PC-9 (cell line): ENCODE results near the gene ESRRG. TPM values are rescaled to one million over a fixed set of nuclear protein-coding genes. Genes with fewer than 3 reads are reported as not detected.

Source experiments
- BruUV-seq: library from RNA; stranded (reverse); fragments of 400-500 nt; replicated peaks from 2 replicates; lab custom pipeline; 2021; lab: Mats Ljungman, UMichigan
- CTCF ChIA-PET: fragments of 300-600 bp; sonication (Branson Sonifier 250); formaldehyde crosslinking; loops from one replicate; lab custom pipeline; 2022; ENCODE audit warnings: antibody characterized with exemption; lab: Charles Lee
- POLR2A ChIA-PET: fragments of 300-600 bp; sonication (Branson Sonifier 250); formaldehyde crosslinking; loops from one replicate; lab custom pipeline; 2022; ENCODE audit warnings: antibody characterized with exemption; ENCODE audit not compliant: unreplicated experiment; lab: Charles Lee
- DNase-seq, 2 experiments: peaks; one replicate each; pipeline versions ENCODE4 v3.0.0 to v3.0.0-alpha.2; 2015 to 2022; ENCODE audit warnings: mixed read lengths in 1 of 2
- H2AFZ ChIP-seq: fragments of 200-600 bp; sonication (generic); 2 replicates; pipeline ENCODE4 v1.8.1; 2017; ENCODE audit warnings: antibody characterized with exemption
- H3F3A ChIP-seq: fragments of 200-600 bp; sonication (generic); 2 replicates; pipeline ENCODE4 v1.8.1; 2017; ENCODE audit warnings: antibody characterized with exemption, mild to moderate bottlenecking, low read depth; ENCODE audit not compliant: insufficient read depth
- H3K27ac ChIP-seq: fragments of 200-600 bp; sonication (generic); 2 replicates; pipeline ENCODE4 v1.6.1; 2016; ENCODE audit warnings: mixed run types
- H3K27me3 ChIP-seq: fragments of 200-600 bp; sonication (generic); 2 replicates; pipeline ENCODE4 v1.6.1; 2016; ENCODE audit warnings: low read depth, mixed run types; ENCODE audit not compliant: insufficient read depth
- H3K36me3 ChIP-seq: fragments of 200-600 bp; sonication (generic); 2 replicates; pipeline ENCODE4 v1.6.1; 2016; ENCODE audit warnings: low read depth, mixed run types
- H3K4me1 ChIP-seq: fragments of 200-600 bp; sonication (generic); replicated peaks from 2 replicates; pipeline ENCODE4 v1.6.1; 2016; ENCODE audit warnings: mixed run types; ENCODE audit not compliant: insufficient read depth
- H3K4me2 ChIP-seq: fragments of 200-600 bp; sonication (generic); 2 replicates; pipeline ENCODE4 v1.6.1; 2017; ENCODE audit warnings: mixed run types
- H3K4me3 ChIP-seq: fragments of 200-600 bp; sonication (generic); 2 replicates; pipeline ENCODE4 v1.6.1; 2016; ENCODE audit warnings: mixed run types
- H3K79me2 ChIP-seq: fragments of 200-600 bp; sonication (generic); 2 replicates; pipeline ENCODE4 v1.6.1; 2017; ENCODE audit warnings: low read depth, mixed run types
- H3K9me2 ChIP-seq: fragments of 200-600 bp; sonication (generic); 2 replicates; pipeline ENCODE4 v1.8.1; 2017; ENCODE audit warnings: mild to moderate bottlenecking; ENCODE audit not compliant: insufficient read depth
- H3K9me3 ChIP-seq: fragments of 200-600 bp; sonication (generic); 2 replicates; pipeline ENCODE4 v1.8.1; 2016; ENCODE audit warnings: low read depth; ENCODE audit not compliant: insufficient read depth
- H4K20me1 ChIP-seq: fragments of 200-600 bp; sonication (generic); 2 replicates; pipeline ENCODE4 v1.8.1; 2017; ENCODE audit not compliant: insufficient read depth
- CTCF ChIP-seq: fragments of 200-600 bp; sonication (generic); conservative IDR thresholded peaks from 2 replicates; pipeline ENCODE4 v1.6.1; 2017; ENCODE audit warnings: mixed run types, antibody characterized with exemption, mild to moderate bottlenecking, moderate library complexity
- EZH2 ChIP-seq: fragments of 200-600 bp; sonication (generic); IDR thresholded peaks from 2 replicates; pipeline ENCODE4 v1.8.0; 2017; ENCODE audit warnings: antibody characterized with exemption, low read depth
- intact Hi-C: fragments of 100-400 bp; cut with micrococcal nuclease; formaldehyde crosslinking; loops from one replicate; pipeline ENCODE4 v1.10.0; 2022; ENCODE audit not compliant: unreplicated experiment
- total RNA-seq: library from RNA; stranded (reverse); gene quantifications from 2 replicates; pipeline ENCODE4 v1.2.3, GENCODE V29; 2021

The ESRRG gene
- total RNA-seq, 1 experiment from 2014 or later, result not detected

- Histone ChIP-seq H3K4me3 (no peak overlapping the region), H3K27me3 (no peaks in the 10 kb centered on the region), H3K9me3 (no peaks in the 10 kb centered on the region), H3F3A (no peaks in the 10 kb centered on the region), H3K4me1 (no peaks in the 10 kb centered on the region), H4K20me1 (no peaks in the 10 kb centered on the region), H3K36me3 (no peaks in the 10 kb centered on the region), H3K27ac (no peak overlapping the region), H3K79me2 (no peaks in the 10 kb centered on the region), H3K9me2 (no peaks in the 10 kb centered on the region), H3K4me2 (no peak overlapping the region), H2AFZ (no peak overlapping the region)
- ChIA-PET POLR2A (no interaction called here), CTCF (no interaction called here)
- no TSS peak for BruUV-seq
- no peak for DNase-seq
- intact Hi-C loops, result no loop called here
- TF ChIP-seq CTCF (no peak), EZH2 (no peak)
Measured at GRCh38 chr1:216665406-216665805, 57.8 kb downstream of the ESRRG start.

- H3K4me3 ChIP-seq, result no peak overlapping the region
- no peak overlapping the region for H2AFZ ChIP-seq
- TF ChIP-seq EZH2, result no peak
- H4K20me1 ChIP-seq, result no peaks in the 10 kb centered on the region
- no peaks in the 10 kb centered on the region for H3K27me3 ChIP-seq
- H3K9me3 ChIP-seq, result no peaks in the 10 kb centered on the region
- no peaks in the 10 kb centered on the region for H3K36me3 ChIP-seq
- no peaks in the 10 kb centered on the region for H3K4me1 ChIP-seq
- intact Hi-C loops, result no loop called here
- POLR2A ChIA-PET, result no interaction called here
- no peaks in the 10 kb centered on the region for H3K9me2 ChIP-seq
- no peak overlapping the region for H3K27ac ChIP-seq
- no peaks in the 10 kb centered on the region for H3K79me2 ChIP-seq
- DNase-seq, result no peak
- BruUV-seq, result no TSS peak
- no peak overlapping the region for H3K4me2 ChIP-seq
- CTCF ChIA-PET, result no interaction called here
- no peaks in the 10 kb centered on the region for H3F3A ChIP-seq
Measured at GRCh38 chr1:216662681-216663080, 60.5 kb downstream of the ESRRG start.

GRCh38 chr1:216660561-216660960, 62.7 kb downstream of the ESRRG start:
- POLR2A ChIA-PET, result no interaction called here
- no TSS peak for BruUV-seq
- H3K27me3 ChIP-seq, result no peaks in the 10 kb centered on the region
- no peaks in the 10 kb centered on the region for H3F3A ChIP-seq
- TF ChIP-seq EZH2 (no peak), CTCF (no peak)
- H3K4me3 ChIP-seq, result no peak overlapping the region
- no peak overlapping the region for H3K27ac ChIP-seq
- CTCF ChIA-PET, result no interaction called here
- no peaks in the 10 kb centered on the region for H3K9me3 ChIP-seq
- no peak for DNase-seq
- H3K9me2 ChIP-seq, result no peaks in the 10 kb centered on the region
- H3K4me2 ChIP-seq, result no peak overlapping the region
- H3K36me3 ChIP-seq, result no peaks in the 10 kb centered on the region
- no peaks in the 10 kb centered on the region for H4K20me1 ChIP-seq
- intact Hi-C loops, result no loop called here
- H2AFZ ChIP-seq, result no peak overlapping the region
- H3K79me2 ChIP-seq, result no peaks in the 10 kb centered on the region
- no peaks in the 10 kb centered on the region for H3K4me1 ChIP-seq

- TF ChIP-seq CTCF, result no peak
- no peak for TF ChIP-seq EZH2
- intact Hi-C loops, result no loop called here
Measured at GRCh38 chr1:216653001-216653400, 70.2 kb downstream of the ESRRG start.

More at GRCh38 chr1:216653001-216653400, 70.2 kb downstream of the ESRRG start:
- Histone ChIP-seq H3K27me3 (no peaks in the 10 kb centered on the region), H3K4me1 (no peaks in the 10 kb centered on the region), H3K4me2 (no peak overlapping the region), H4K20me1 (no peaks in the 10 kb centered on the region), H3K79me2 (no peaks in the 10 kb centered on the region), H3K9me3 (no peaks in the 10 kb centered on the region), H3K36me3 (no peaks in the 10 kb centered on the region), H3K27ac (no peak overlapping the region), H3K9me2 (no peaks in the 10 kb centered on the region), H2AFZ (no peak overlapping the region), H3K4me3 (no peak overlapping the region), H3F3A (no peaks in the 10 kb centered on the region)
- CTCF ChIA-PET, result no interaction called here
- BruUV-seq, result no TSS peak
- POLR2A ChIA-PET, result no interaction called here
- DNase-seq, result no peak
